H1 (cell line): ENCODE measurements around the gene GABBR1. TPM values are rescaled to one million over a fixed set of nuclear protein-coding genes. Genes with fewer than 3 reads are reported as not detected.

Experiments
- CTCF ChIA-PET: fragments of 300-600 bp; sonication (Branson Sonifier 250); formaldehyde crosslinking; loops from one replicate; lab custom pipeline; 2021; ENCODE audit not compliant: partially characterized antibody; lab: Charles Lee
- POLR2A ChIA-PET: fragments of 300-600 bp; sonication (Branson Sonifier 250); formaldehyde crosslinking; loops from one replicate; lab custom pipeline; 2021; ENCODE audit warnings: inconsistent platforms; ENCODE audit not compliant: partially characterized antibody; lab: Charles Lee
- DNase-seq, 2 experiments: peaks; one replicate each; pipeline versions ENCODE4 v3.0.0 to v3.0.0-alpha.2; 2010 to 2022; ENCODE audit warnings: low spot score in 2 of 2, low read depth in 1 of 2, mixed read lengths in 1 of 2
- FAIRE-seq: peaks from 2 replicates; lab custom pipeline; 2011; peaks lifted over from hg19 to GRCh38; lab: Jason Lieb, UNC
- H2AFZ ChIP-seq: 2 replicates; pipeline ENCODE4 v1.8.1; 2012; ENCODE audit warnings: low read length, inconsistent platforms
- H2AK5ac ChIP-seq: 2 replicates; pipeline ENCODE4 v1.6.1; 2013; ENCODE audit warnings: low read depth, low read length
- H2BK120ac ChIP-seq: replicated peaks from 2 replicates; pipeline ENCODE3; 2013; ENCODE audit warnings: low read depth, low read length, inconsistent platforms
- H2BK12ac ChIP-seq: 2 replicates; pipeline ENCODE4 v1.6.1; 2013; ENCODE audit warnings: low read depth, low read length
- H2BK15ac ChIP-seq: 2 replicates; pipeline ENCODE4 v1.6.1; 2013; ENCODE audit warnings: low read length
- H2BK20ac ChIP-seq: 2 replicates; pipeline ENCODE4 v1.6.1; 2013; ENCODE audit warnings: low read length
- H2BK5ac ChIP-seq: 2 replicates; pipeline ENCODE4 v1.6.1; 2013; ENCODE audit warnings: low read depth, low read length
- H3K14ac ChIP-seq: 2 replicates; pipeline ENCODE4 v1.6.1; 2013; ENCODE audit warnings: inconsistent platforms; ENCODE audit not compliant: insufficient read length
- H3K18ac ChIP-seq: 2 replicates; pipeline ENCODE4 v1.6.1; 2013; ENCODE audit warnings: low read length; ENCODE audit errors: extremely low read depth
- H3K23ac ChIP-seq: 2 replicates; pipeline ENCODE4 v1.6.1; 2013; ENCODE audit warnings: inconsistent platforms; ENCODE audit not compliant: insufficient read length
- H3K23me2 ChIP-seq: 2 replicates; pipeline ENCODE4 v1.6.1; 2013; ENCODE audit warnings: low read depth, low read length
- H3K27ac ChIP-seq: 2 replicates; pipeline ENCODE4 v1.6.1; 2011; ENCODE audit warnings: low read depth, low read length, inconsistent platforms
- H3K27me3 ChIP-seq, 4 experiments: replicated peaks in 1 of 4; 1 replicate in 1 of 4; 2 replicates in 3 of 4; pipeline versions ENCODE4 v1.6.1 to v1.8.1; 2011 to 2013; ENCODE audit warnings: low read length in 3 of 4, mild to moderate bottlenecking in 3 of 4, inconsistent platforms in 2 of 4, mixed read lengths in 2 of 4, moderate library complexity in 1 of 4; ENCODE audit not compliant: control insufficient read depth in 3 of 4, insufficient read depth in 3 of 4; ENCODE audit errors: extremely low read depth in 1 of 4
- H3K36me3 ChIP-seq, 4 experiments: 2 replicates each; pipeline versions ENCODE4 v1.6.1 to v1.8.1; 2011 to 2013; ENCODE audit warnings: mild to moderate bottlenecking in 4 of 4, low read length in 3 of 4, moderate library complexity in 2 of 4, control low read depth in 1 of 4, inconsistent platforms in 1 of 4; ENCODE audit not compliant: insufficient read depth in 4 of 4, control insufficient read depth in 2 of 4
- H3K4ac ChIP-seq: replicated peaks from 2 replicates; pipeline ENCODE3; 2013; ENCODE audit warnings: low read length, low read depth, mixed read lengths, inconsistent platforms; ENCODE audit not compliant: insufficient read length
- H3K4me1 ChIP-seq, 4 experiments: replicated peaks in 1 of 4; 1 replicate in 1 of 4; 2 replicates in 3 of 4; pipeline versions ENCODE4 v1.6.1 to v1.8.1; 2011 to 2013; ENCODE audit warnings: low read length in 3 of 4, inconsistent platforms in 2 of 4, mixed read lengths in 1 of 4; ENCODE audit not compliant: insufficient read depth in 4 of 4, control insufficient read depth in 3 of 4
- H3K4me2 ChIP-seq, 2 experiments: 2 replicates each; pipeline versions ENCODE4 v1.6.1 to v1.8.1; 2011 to 2013; ENCODE audit warnings: low read depth in 2 of 2, low read length in 2 of 2, control low read depth in 1 of 2, inconsistent platforms in 1 of 2, mild to moderate bottlenecking in 1 of 2; ENCODE audit not compliant: insufficient read depth in 1 of 2
- H3K4me3 ChIP-seq, 4 experiments: fragments of 200-600, 300-600 bp in 1 of 4; sonication (generic), shearing (Covaris generic), sonication (Bioruptor Twin) in 1 of 4; 2 replicates each; pipeline versions ENCODE4 v1.5.1 to v1.8.1; 2011 to 2016; ENCODE audit warnings: low read length in 4 of 4, low read depth in 3 of 4, control low read depth in 2 of 4, inconsistent platforms in 2 of 4, mild to moderate bottlenecking in 2 of 4, mixed read lengths in 1 of 4, moderate library complexity in 1 of 4; ENCODE audit not compliant: insufficient read depth in 2 of 4; ENCODE audit errors: extremely low read depth in 1 of 4
- H3K56ac ChIP-seq: replicated peaks from 2 replicates; pipeline ENCODE3; 2013; ENCODE audit warnings: low read depth, mild to moderate bottlenecking, mixed read lengths, low read length, inconsistent platforms; ENCODE audit not compliant: insufficient read length
- H3K79me1 ChIP-seq: 2 replicates; pipeline ENCODE4 v1.6.1; 2013; ENCODE audit warnings: low read depth, low read length, control low read depth
- H3K79me2 ChIP-seq, 2 experiments: 2 replicates each; pipeline versions ENCODE4 v1.6.1 to v1.8.1; 2012 to 2013; ENCODE audit warnings: low read length in 2 of 2, mild to moderate bottlenecking in 2 of 2, inconsistent platforms in 1 of 2; ENCODE audit not compliant: insufficient read depth in 2 of 2, control insufficient read depth in 1 of 2
- H3K9ac ChIP-seq, 4 experiments: replicated peaks in 1 of 4; 1 replicate in 1 of 4; 2 replicates in 3 of 4; pipeline versions ENCODE4 v1.6.1 to v1.8.1; 2011 to 2013; ENCODE audit warnings: low read depth in 3 of 4, low read length in 3 of 4, control low read depth in 2 of 4, mild to moderate bottlenecking in 2 of 4, moderate library complexity in 2 of 4, inconsistent platforms in 1 of 4; ENCODE audit errors: extremely low read depth in 1 of 4
- H3K9me3 ChIP-seq, 2 experiments: 2 replicates each; pipeline versions ENCODE4 v1.6.1 to v1.8.1; 2012 to 2013; ENCODE audit warnings: mild to moderate bottlenecking in 2 of 2, moderate library complexity in 2 of 2, control low read depth in 1 of 2, inconsistent platforms in 1 of 2, low read depth in 1 of 2, low read length in 1 of 2, mixed read lengths in 1 of 2; ENCODE audit not compliant: insufficient read depth in 2 of 2
- H4K20me1 ChIP-seq, 2 experiments: replicated peaks in 1 of 2; 2 replicates each; pipeline versions ENCODE3 to v1.8.1; 2011 to 2013; ENCODE audit warnings: inconsistent platforms in 2 of 2, low read length in 2 of 2, mild to moderate bottlenecking in 1 of 2; ENCODE audit not compliant: insufficient read depth in 2 of 2, control insufficient read depth in 1 of 2
- H4K5ac ChIP-seq: 2 replicates; pipeline ENCODE4 v1.6.1; 2013; ENCODE audit warnings: low read length, low read depth, mixed read lengths, inconsistent platforms; ENCODE audit not compliant: insufficient read length
- H4K8ac ChIP-seq: 2 replicates; pipeline ENCODE4 v1.8.0; 2013; ENCODE audit warnings: mild to moderate bottlenecking, moderate library complexity, low read length, inconsistent platforms; ENCODE audit not compliant: insufficient read depth; ENCODE audit errors: extremely low read depth
- H4K91ac ChIP-seq: replicated peaks from 2 replicates; pipeline ENCODE3; 2013; ENCODE audit warnings: low read length, mixed read lengths, inconsistent platforms; ENCODE audit not compliant: insufficient read length
- ASH2L ChIP-seq: fragments of 200-600, 300-600 bp; sonication (generic); IDR thresholded peaks from one replicate; pipeline ENCODE4 v1.7.1; 2017; ENCODE audit warnings: low read length
- BCL11A ChIP-seq, 2 experiments: IDR thresholded peaks; one replicate each; pipeline ENCODE4 v1.6.1; 2011; ENCODE audit warnings: low read depth in 2 of 2, low read length in 2 of 2, mild to moderate bottlenecking in 2 of 2
- CBX5 ChIP-seq: fragments of 300-800, 300-1000 bp; sonication (generic); IDR thresholded peaks from 2 replicates; pipeline ENCODE4 v1.7.1; 2016; ENCODE audit warnings: antibody characterized with exemption, low read length, low read depth
- GABPA ChIP-seq: IDR thresholded peaks from 2 replicates; pipeline ENCODE4 v1.6.1; 2011; ENCODE audit warnings: mild to moderate bottlenecking, low read length, moderate library complexity, borderline replicate concordance; ENCODE audit not compliant: insufficient read depth
- HDAC6 ChIP-seq: IDR thresholded peaks from one replicate; pipeline ENCODE4 v1.7.1; 2012; ENCODE audit warnings: low read depth, mild to moderate bottlenecking, inconsistent platforms, low read length, moderate library complexity
- JUN ChIP-seq: IDR thresholded peaks from 2 replicates; pipeline ENCODE4 v1.6.1; 2011; ENCODE audit warnings: low read depth, mild to moderate bottlenecking, improper control_type of control experiment, low read length
- RNF2 ChIP-seq: fragments of 200-900, 300-1000 bp; sonication (generic); IDR thresholded peaks from 2 replicates; pipeline ENCODE4 v1.7.1; 2016; ENCODE audit warnings: borderline replicate concordance, low read depth, mild to moderate bottlenecking, antibody characterized with exemption, low read length; ENCODE audit not compliant: poor library complexity, severe bottlenecking; ENCODE audit errors: missing control alignments
- SP1 ChIP-seq: IDR thresholded peaks from 2 replicates; pipeline ENCODE4 v1.6.1; 2011; ENCODE audit warnings: low read depth, low read length
- SP4 ChIP-seq: IDR thresholded peaks from 2 replicates; pipeline ENCODE4 v1.6.1; 2012; ENCODE audit warnings: low read length, inconsistent platforms
- SUZ12 ChIP-seq: fragments of 200-600 bp; sonication (generic); IDR thresholded peaks from 2 replicates; pipeline ENCODE4 v1.6.1; 2012; ENCODE audit warnings: mild to moderate bottlenecking, inconsistent platforms, low read length, moderate library complexity, mixed read lengths
- WGBS, 2 experiments: shearing (Covaris generic) in 1 of 2; methylation state at CpG; one replicate each; pipeline versions ENCODE4 v1.1.6 to v1.1.7; 2013 to 2015; ENCODE audit warnings: low lambda C conversion rate in 2 of 2, mixed read lengths in 2 of 2, inconsistent platforms in 1 of 2, low coverage in 1 of 2, missing lambda C conversion rate in 1 of 2; ENCODE audit not compliant: insufficient replicate concordance in 2 of 2, insufficient coverage in 1 of 2, insufficient read length in 1 of 2; ENCODE audit errors: extremely low coverage in 1 of 2, missing lambda C conversion rate in 1 of 2; 5-methylcytosine and 5-hydroxymethylcytosine counted together
- polyA plus RNA-seq, 7 experiments: library from polyadenylated mRNA; depleted of rRNA in 3 of 7; stranded (reverse) in 5 of 7; unstranded in 2 of 7; fragments of >200 nt in 5 of 7; fragments of 200-250 nt in 2 of 7; gene quantifications; 1 replicate in 5 of 7; 2 replicates in 1 of 7; 4 replicates in 1 of 7; pipeline versions ENCODE4 v1.2.1 to v1.2.3, GENCODE V29; 2011 to 2013; ENCODE audit warnings: missing spikeins in 2 of 7, mixed read lengths in 2 of 7
- total RNA-seq: library from RNA; stranded (reverse); fragmentation: NEBNext Ultra II Directional; extraction: Animal tissue kit (Norgen Biotek cat#: 25700); gene quantifications from 2 replicates; pipeline ENCODE4 v1.2.1, GENCODE V29; 2021
- TF ChIP-seq, protein P1 (sequence below): IDR thresholded peaks from 2 replicates; pipeline ENCODE4 v1.6.1; 2012; ENCODE audit warnings: inconsistent platforms

Gene GABBR1
- total and polyA plus RNA-seq, 2 of the 8 experiments (the other 6 are each of a cell fraction or from before 2014, with no cell fraction given) = 75.9 to 78.3 TPM

DNA sequence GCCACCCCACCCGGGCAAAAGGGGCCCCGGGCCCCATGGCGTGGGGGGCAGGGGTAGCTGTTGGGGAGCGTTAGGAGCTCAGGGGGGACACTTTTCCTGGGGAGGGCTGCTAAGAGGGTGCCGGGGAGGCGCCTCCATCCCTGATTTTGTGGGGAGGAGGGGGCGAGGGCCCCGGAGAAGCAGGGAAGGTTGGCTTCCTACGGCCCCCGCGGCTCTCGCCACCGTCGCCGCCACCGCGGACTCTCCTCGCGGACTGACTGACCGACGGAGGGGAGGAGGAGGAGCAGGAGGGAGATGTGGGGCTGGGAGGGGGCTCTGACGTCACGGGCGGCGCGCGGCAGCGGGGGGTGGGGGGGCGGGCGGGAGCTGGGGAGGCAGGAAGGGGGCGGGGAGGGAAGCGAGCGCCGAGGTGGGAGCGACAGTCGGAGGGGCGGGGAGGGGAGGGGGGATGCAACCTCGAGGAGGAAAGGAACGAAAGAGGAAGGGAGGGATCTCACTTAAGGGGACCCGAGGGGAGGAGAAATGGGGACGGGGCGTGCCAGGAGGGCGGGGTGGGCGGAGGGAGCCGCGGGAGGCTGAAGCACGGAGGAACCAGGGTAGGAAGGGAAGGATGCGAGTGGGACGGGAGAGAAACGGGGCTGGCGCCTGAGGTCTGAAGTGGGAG lies 5.1 kb downstream of the GABBR1 start:
- Histone ChIP-seq H4K20me1 (peaks cover 0 to 15% of the 10 kb centered on the region in 2 experiments), H3K27ac (peak overlapping the region; percentile 24), H3K9ac (peak overlapping the region; percentile 50 to 65 (median 65)), H2BK12ac (peak overlapping the region; percentile 44; the same call in 1 of the 2 replicates), H3K79me1 (peaks cover 10% of the 10 kb centered on the region), H3K23me2 (peaks cover 43% of the 10 kb centered on the region), H4K5ac (peak overlapping the region; percentile 96), H3K36me3 (peaks cover 6 to 13% (median 9%) of the 10 kb centered on the region in 4 experiments; a peak in 6 of 8 replicates), H2BK15ac (peak overlapping the region; percentile 92; the same call in 1 of the 2 replicates), H3K23ac (no peak overlapping the region), H3K4me3 (peak overlapping the region; percentile 61 to 92 (median 70)), H3K4ac (peak overlapping the region; percentile 3), H3K4me2 (peak overlapping the region; percentile 79 to 93), H3K14ac (no peak overlapping the region), H4K8ac (peak overlapping the region; percentile 88), H2BK120ac (peak overlapping the region; percentile 37), H3K18ac (peak overlapping the region; percentile 98), H2BK5ac (peak overlapping the region; percentile 90), H3K79me2 (peaks cover 13 to 68% of the 10 kb centered on the region in 2 experiments), H3K9me3 (no peaks in the 10 kb centered on the region), H3K4me1 (peaks cover 6 to 52% (median 37%) of the 10 kb centered on the region in 4 experiments), H2BK20ac (peak overlapping the region; percentile 80), H4K91ac (peak overlapping the region; percentile 90), H3K27me3 (no peaks in the 10 kb centered on the region), H2AK5ac (no peak overlapping the region), H3K56ac (peak overlapping the region; percentile 78), H2AFZ (0 out of 2 replicates have a peak overlapping the region, but pooled peaks have one; percentile 28)
- ChIA-PET CTCF (interaction anchor here (0.9 to 33.1 kb wide), 6 partner anchors 10 to 252 kb away, joined by 3 to 658 read pairs (median 6); partner anchors contain the start of gene MOG), POLR2A (interaction anchor here (0.5 to 5.3 kb wide), 11 partner anchors 8 to 233 kb away, joined by 3 to 33 read pairs (median 5); no protein-coding TSS in a partner anchor)
- FAIRE-seq (no peak), DNase-seq (peak; percentile 81 to 85)
- 2% methylated on average over 19 of the region's 51 CpGs; no CpG with 5 or more reads in 1 of the 2 experiments for WGBS, 2 experiments
- TF ChIP-seq BCL11A (IDR thresholded peaks at IDR 0.05; ENCODE audit: low read depth in 2 of 2, low read length in 2 of 2) = no peak
- TF ChIP-seq SP4 = no peak
- TF ChIP-seq RNF2 = no peak
- no peak for TF ChIP-seq JUN
- 0 out of 2 replicates have a peak, but pooled peaks have one; percentile 24 for TF ChIP-seq SP1
- no peak for TF ChIP-seq GABPA
- no peak for TF ChIP-seq SUZ12
- no peak for TF ChIP-seq CBX5
- TF ChIP-seq HDAC6 = no peak
- peak; percentile 68 for TF ChIP-seq ASH2L
- TF ChIP-seq, protein P1, sequence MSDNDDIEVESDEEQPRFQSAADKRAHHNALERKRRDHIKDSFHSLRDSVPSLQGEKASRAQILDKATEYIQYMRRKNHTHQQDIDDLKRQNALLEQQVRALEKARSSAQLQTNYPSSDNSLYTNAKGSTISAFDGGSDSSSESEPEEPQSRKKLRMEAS = no peak
